Measurements from ENCODE around the gene RBM19. TPM values are rescaled to one million over a fixed set of nuclear protein-coding genes. Genes with fewer than 3 reads are reported as not detected.

The RBM19 gene
- total RNA-seq, 1 donor from 2014 or later, result 36.4 TPM

- no peaks in the 10 kb centered on the region for H3K36me3 ChIP-seq
- no peaks in the 10 kb centered on the region for H3K27me3 ChIP-seq
- DNase-seq, result peak; percentile 29
- TF ChIP-seq CTCF (IDR thresholded peaks at IDR 0.05), result no peak
- no peak for ATAC-seq
- no peaks in the 10 kb centered on the region for H3K4me1 ChIP-seq
- H3K9me3 ChIP-seq, result peaks cover 9% of the 10 kb centered on the region
- no peak overlapping the region for H3K4me3 ChIP-seq
- intact Hi-C loops (cut with DNase I), result no loop called here
- no peak overlapping the region for H3K27ac ChIP-seq
Observed at GRCh38 chr12:113804961-113805600, 161.0 kb downstream of the RBM19 start.

GRCh38 chr12:113803759-113804140 is 162.4 kb downstream of the RBM19 start:
- Histone ChIP-seq H3K27ac (no peak overlapping the region), H3K36me3 (no peaks in the 10 kb centered on the region), H3K4me3 (no peak overlapping the region), H3K9me3 (peaks cover 9% of the 10 kb centered on the region), H3K4me1 (no peaks in the 10 kb centered on the region), H3K27me3 (no peaks in the 10 kb centered on the region)
- intact Hi-C loops (cut with DNase I), result no loop called here
- ATAC-seq (no peak), DNase-seq (no peak)
- TF ChIP-seq CTCF (IDR thresholded peaks at IDR 0.05), result no peak

GRCh38 chr12:113802966-113803758 is 163.0 kb downstream of the RBM19 start:
- Histone ChIP-seq H3K4me1 (no peaks in the 10 kb centered on the region), H3K4me3 (no peak overlapping the region), H3K27ac (no peak overlapping the region), H3K9me3 (peaks cover 9% of the 10 kb centered on the region), H3K36me3 (no peaks in the 10 kb centered on the region), H3K27me3 (no peaks in the 10 kb centered on the region)
- DNase-seq, result peak; percentile 53
- intact Hi-C loops (cut with DNase I), result no loop called here
- no peak for TF ChIP-seq CTCF (IDR thresholded peaks at IDR 0.05)
- ATAC-seq, result no peak

- H3K27me3 ChIP-seq, result no peaks in the 10 kb centered on the region
- no peak for TF ChIP-seq CTCF (IDR thresholded peaks at IDR 0.05)
- H3K36me3 ChIP-seq, result no peaks in the 10 kb centered on the region
- intact Hi-C loops (cut with DNase I), result no loop called here
- ATAC-seq, result no peak
- peaks cover 9% of the 10 kb centered on the region for H3K9me3 ChIP-seq
- no peak overlapping the region for H3K4me3 ChIP-seq
- DNase-seq, result peak; percentile 57
- no peak overlapping the region for H3K27ac ChIP-seq
- H3K4me1 ChIP-seq, result no peaks in the 10 kb centered on the region
Observed at GRCh38 chr12:113802000-113802749, 163.9 kb downstream of the RBM19 start.

- no peak for ATAC-seq
- Histone ChIP-seq H3K4me3 (no peak overlapping the region), H3K27ac (no peak overlapping the region), H3K36me3 (no peaks in the 10 kb centered on the region), H3K27me3 (no peaks in the 10 kb centered on the region), H3K4me1 (no peaks in the 10 kb centered on the region), H3K9me3 (no peaks in the 10 kb centered on the region)
- intact Hi-C loops (cut with DNase I), result no loop called here
- DNase-seq, result peak; percentile 32
- no peak for TF ChIP-seq CTCF (IDR thresholded peaks at IDR 0.05)
Observed at GRCh38 chr12:113800201-113800600, 165.9 kb downstream of the RBM19 start.

All from upper lobe of right lung (tissue), 1 donor.